Liver (tissue), 9 donors: ENCODE results near the gene MYO7A. TPM values are rescaled to one million over a fixed set of nuclear protein-coding genes. Genes with fewer than 3 reads are reported as not detected.

Experiments
- DNase-seq: peaks from one replicate; pipeline ENCODE4 v3.0.0-alpha.2; 2017; ENCODE audit warnings: low spot score
- H3K27ac ChIP-seq, 2 donors: one replicate each; pipeline ENCODE4 v1.7.0; 2013; ENCODE audit warnings: inconsistent platforms in 2 of 2, low read length in 2 of 2, control low read depth in 1 of 2, low read depth in 1 of 2, mild to moderate bottlenecking in 1 of 2
- H3K27me3 ChIP-seq, 4 donors: one replicate each; pipeline versions ENCODE4 v1.6.1 to v1.7.0; 2013; ENCODE audit warnings: low read length in 3 of 4, inconsistent platforms in 1 of 4, mild to moderate bottlenecking in 1 of 4, moderate library complexity in 1 of 4; ENCODE audit not compliant: control insufficient read depth in 4 of 4, insufficient read depth in 4 of 4
- H3K36me3 ChIP-seq, 4 donors: one replicate each; pipeline versions ENCODE4 v1.6.1 to v1.7.0; 2013; ENCODE audit warnings: low read length in 3 of 4, mild to moderate bottlenecking in 3 of 4, low read depth in 1 of 4, moderate library complexity in 1 of 4; ENCODE audit not compliant: control insufficient read depth in 4 of 4, insufficient read depth in 3 of 4
- H3K4me1 ChIP-seq, 4 donors: one replicate each; pipeline versions ENCODE4 v1.6.1 to v1.7.0; 2013; ENCODE audit warnings: low read length in 3 of 4, mild to moderate bottlenecking in 3 of 4, moderate library complexity in 1 of 4; ENCODE audit not compliant: control insufficient read depth in 4 of 4, insufficient read depth in 4 of 4
- H3K4me3 ChIP-seq, 3 donors: one replicate each; pipeline versions ENCODE4 v1.6.1 to v1.7.0; 2013; ENCODE audit warnings: low read length in 3 of 3, control low read depth in 1 of 3, low read depth in 1 of 3, mild to moderate bottlenecking in 1 of 3
- H3K9ac ChIP-seq, 2 donors: one replicate each; pipeline ENCODE4 v1.7.0; 2013; ENCODE audit warnings: low read length in 2 of 2, mild to moderate bottlenecking in 2 of 2, moderate library complexity in 2 of 2, control low read depth in 1 of 2, low read depth in 1 of 2
- H3K9me3 ChIP-seq, 4 donors: one replicate each; pipeline versions ENCODE4 v1.6.1 to v1.7.0; 2013; ENCODE audit warnings: low read length in 3 of 4; ENCODE audit not compliant: control insufficient read depth in 4 of 4
- ATF3 ChIP-seq: IDR thresholded peaks from 2 replicates; pipeline ENCODE4 v1.6.1; 2016; ENCODE audit warnings: antibody characterized with exemption
- CTCF ChIP-seq: fragments of 150-350 bp; IDR thresholded peaks from 2 replicates; pipeline ENCODE4 v1.5.1; 2017; ENCODE audit warnings: improper control_type of control experiment, low read depth, low read length; ENCODE audit not compliant: missing input control
- EGR1 ChIP-seq, 2 donors: IDR thresholded peaks; 2 replicates each; pipeline ENCODE4 v1.6.1; 2016 to 2018; ENCODE audit warnings: antibody characterized with exemption in 2 of 2, low read depth in 2 of 2
- FOXA1 ChIP-seq: IDR thresholded peaks from 2 replicates; pipeline ENCODE4 v1.6.1; 2016; ENCODE audit warnings: antibody characterized with exemption
- FOXA2 ChIP-seq: IDR thresholded peaks from 2 replicates; pipeline ENCODE4 v1.6.1; 2016; ENCODE audit warnings: antibody characterized with exemption
- GABPA ChIP-seq, 2 donors: IDR thresholded peaks in 1 of 2; conservative IDR thresholded peaks in 1 of 2; 2 replicates each; pipeline ENCODE4 v1.6.1; 2016; ENCODE audit warnings: antibody characterized with exemption in 2 of 2, mild to moderate bottlenecking in 1 of 2, moderate library complexity in 1 of 2
- HNF4A ChIP-seq, 2 donors: conservative IDR thresholded peaks; 2 replicates each; pipeline ENCODE4 v1.6.1; 2016; ENCODE audit warnings: antibody characterized with exemption in 2 of 2, mild to moderate bottlenecking in 2 of 2
- HNF4G ChIP-seq: IDR thresholded peaks from 2 replicates; pipeline ENCODE4 v1.6.1; 2016; ENCODE audit warnings: antibody characterized with exemption
- JUND ChIP-seq, 2 donors: IDR thresholded peaks; 2 replicates each; pipeline ENCODE4 v1.6.1; 2016; ENCODE audit warnings: antibody characterized with exemption in 2 of 2
- MAX ChIP-seq: IDR thresholded peaks from 2 replicates; pipeline ENCODE4 v1.6.1; 2016; ENCODE audit warnings: antibody characterized with exemption
- NR2F2 ChIP-seq: IDR thresholded peaks from 2 replicates; pipeline ENCODE4 v1.6.1; 2016; ENCODE audit warnings: antibody characterized with exemption
- RAD21 ChIP-seq, 2 donors: IDR thresholded peaks; 2 replicates each; pipeline ENCODE4 v1.6.1; 2016; ENCODE audit warnings: antibody characterized with exemption in 2 of 2, mild to moderate bottlenecking in 2 of 2
- REST ChIP-seq: IDR thresholded peaks from 2 replicates; pipeline ENCODE4 v1.6.1; 2016; ENCODE audit warnings: antibody characterized with exemption, mild to moderate bottlenecking
- RXRA ChIP-seq, 2 donors: IDR thresholded peaks; 2 replicates each; pipeline ENCODE4 v1.6.1; 2017 to 2018; ENCODE audit warnings: antibody characterized with exemption in 2 of 2, mild to moderate bottlenecking in 1 of 2
- SP1 ChIP-seq: IDR thresholded peaks from 2 replicates; pipeline ENCODE4 v1.6.1; 2018; ENCODE audit warnings: antibody characterized with exemption, mild to moderate bottlenecking
- TAF1 ChIP-seq: conservative IDR thresholded peaks from 2 replicates; pipeline ENCODE4 v1.6.1; 2016; ENCODE audit warnings: antibody characterized with exemption, mild to moderate bottlenecking
- YY1 ChIP-seq: IDR thresholded peaks from 2 replicates; pipeline ENCODE4 v1.6.1; 2016; ENCODE audit warnings: antibody characterized with exemption, mild to moderate bottlenecking
- ZBTB33 ChIP-seq: IDR thresholded peaks from 2 replicates; pipeline ENCODE4 v1.6.1; 2016; ENCODE audit warnings: antibody characterized with exemption
- WGBS: extraction: QIAGEN DNeasy Blood & Tissue Kit; methylation state at CpG from one replicate; pipeline ENCODE4 v1.1.7; 2013; 5-methylcytosine and 5-hydroxymethylcytosine counted together
- polyA plus RNA-seq, 2 donors: library from polyadenylated mRNA; stranded (reverse) in 1 of 2; unstranded in 1 of 2; fragments of 200-250 nt in 1 of 2; fragments of >200 nt in 1 of 2; fragmentation: Nextera tagmentation in 1 of 2; extraction: Ambion mirVana in 1 of 2; gene quantifications; one replicate each; pipeline versions ENCODE4 v1.2.1 to v1.2.3, GENCODE V29; 2013 to 2015
- total RNA-seq, 2 donors: library from RNA; depleted of rRNA; stranded (reverse); fragments of >200 nt; gene quantifications; one replicate each; pipeline ENCODE4 v1.2.3, GENCODE V29; 2014
- donor health status: healthy.
- donor health status: healthy.
- donor health status: healthy.
- donor health status: healthy.
- donor health status: healthy.

MYO7A gene
- total and polyA plus RNA-seq, 4 donors = 7.3 to 33.6 (median 11.3) TPM

- H3K27me3 ChIP-seq = no peaks in the 10 kb centered on the region
- H3K9me3 ChIP-seq = no peaks in the 10 kb centered on the region
- H3K27ac ChIP-seq = no peak overlapping the region
- no peak overlapping the region for H3K4me3 ChIP-seq
- no peaks in the 10 kb centered on the region for H3K36me3 ChIP-seq
- H3K4me1 ChIP-seq = peaks cover 11 to 28% (median 20%) of the 10 kb centered on the region in 4 donors
- no peak overlapping the region for H3K9ac ChIP-seq
- DNase-seq = no peak
- no peak for TF ChIP-seq FOXA1
- TF ChIP-seq REST = no peak
- no peak for TF ChIP-seq GABPA (IDR thresholded peaks at IDR 0.05 in 1 of 2, conservative IDR thresholded peaks at IDR 0.05 in 1 of 2)
- no peak for TF ChIP-seq FOXA2
- TF ChIP-seq CTCF = no peak
- TF ChIP-seq YY1 = no peak
- no peak for TF ChIP-seq ZBTB33
- no peak for TF ChIP-seq MAX
- TF ChIP-seq SP1 = no peak
- TF ChIP-seq JUND (IDR thresholded peaks at IDR 0.05) = no peak
- no peak for TF ChIP-seq RAD21 (IDR thresholded peaks at IDR 0.05)
- no peak for TF ChIP-seq HNF4A (conservative IDR thresholded peaks at IDR 0.05)
- TF ChIP-seq HNF4G = no peak
- no peak for TF ChIP-seq TAF1
- no peak for TF ChIP-seq NR2F2
- no peak for TF ChIP-seq ATF3
- TF ChIP-seq EGR1 (IDR thresholded peaks at IDR 0.05; ENCODE audit: low read depth in 2 of 2) = no peak
- TF ChIP-seq RXRA (IDR thresholded peaks at IDR 0.05) = no peak
- WGBS = 93% methylated on average over 8 of the region's 8 CpGs
Measured at GRCh38 chr11:77136074-77136473, 8.0 kb downstream of the MYO7A start.
